ENCODE results near the gene PATZ1. TPM values are rescaled to one million over a fixed set of nuclear protein-coding genes. Genes with fewer than 3 reads are reported as not detected.

The PATZ1 gene
- total RNA-seq, 1 donor from 2014 or later = 37.4 TPM

GRCh38 chr22:31340765-31341247 is 5.3 kb downstream of the PATZ1 start:
- Mint-ChIP-seq H3K27ac (peak overlapping the region; percentile 30), H3K36me3 (ENCODE audit: low read depth) (peaks cover 78% of the 10 kb centered on the region), H3K4me3 (no peak overlapping the region), H3K27me3 (no peaks in the 10 kb centered on the region), H3K9me3 (no peaks in the 10 kb centered on the region), H3K4me1 (peaks cover 65% of the 10 kb centered on the region)
- ChIA-PET CTCF (no interaction called here), POLR2A (interaction anchor here (0.6 kb wide), 1 partner anchor 17 kb away, joined by 5 read pairs; no protein-coding TSS in a partner anchor)
- intact Hi-C loops (cut with micrococcal nuclease) = loop anchor here (10.0 kb wide), 1 partner anchor 1736 kb away; the partner anchor contains the start of gene NF2
- TF ChIP-seq CTCF (IDR thresholded peaks at IDR 0.05) = no peak
- ATAC-seq (ENCODE audit: low read depth) (no peak), DNase-seq (no peak)

DNA sequence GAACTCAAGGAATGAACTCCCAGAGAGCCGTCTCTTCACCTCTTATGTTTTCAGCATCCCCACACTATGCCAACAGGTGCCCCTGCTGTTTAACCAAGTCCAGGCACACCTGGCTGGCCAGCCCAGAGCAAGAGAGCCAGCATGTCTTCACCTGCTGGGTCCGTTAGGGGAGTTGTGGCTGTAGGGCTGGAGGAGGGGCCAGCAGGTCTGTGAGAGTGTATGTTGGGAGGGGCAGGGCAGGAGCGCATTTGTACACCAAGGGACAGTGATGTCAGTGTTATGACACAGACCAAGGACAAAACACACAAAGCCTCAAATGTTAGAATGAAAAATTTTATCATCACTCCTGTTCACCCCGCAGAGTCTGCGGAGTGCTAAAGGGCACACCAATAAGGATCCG is 5.8 kb downstream of the PATZ1 start:
- Mint-ChIP-seq H3K27me3 (no peaks in the 10 kb centered on the region), H3K9me3 (no peaks in the 10 kb centered on the region), H3K27ac (peak overlapping the region; percentile 30), H3K4me3 (no peak overlapping the region), H3K36me3 (ENCODE audit: low read depth) (peaks cover 82% of the 10 kb centered on the region), H3K4me1 (peaks cover 62% of the 10 kb centered on the region)
- no peak for DNase-seq
- no peak for ATAC-seq (ENCODE audit: low read depth)
- intact Hi-C loops (cut with micrococcal nuclease) = loop anchor here (10.0 kb wide), 1 partner anchor 1736 kb away; the partner anchor contains the start of gene NF2
- ChIA-PET POLR2A (interaction anchor here (0.6 to 1.0 kb wide), 2 partner anchors 17 to 49 kb away, joined by 4 to 5 read pairs; no protein-coding TSS in a partner anchor), CTCF (no interaction called here)
- no peak for TF ChIP-seq CTCF (IDR thresholded peaks at IDR 0.05)

- no peak for TF ChIP-seq CTCF (IDR thresholded peaks at IDR 0.05)
- no peaks in the 10 kb centered on the region for H3K27me3 Mint-ChIP-seq
- intact Hi-C loops (cut with micrococcal nuclease) = no loop called here
- ChIA-PET CTCF (no interaction called here), POLR2A (interaction anchor here (0.6 to 1.0 kb wide), 2 partner anchors 41 to 48 kb away, joined by 3 to 4 read pairs; no protein-coding TSS in a partner anchor)
- no peaks in the 10 kb centered on the region for H3K9me3 Mint-ChIP-seq
- H3K27ac Mint-ChIP-seq = peak overlapping the region; percentile 35
- peaks cover 85% of the 10 kb centered on the region for H3K36me3 Mint-ChIP-seq (ENCODE audit: low read depth)
- DNase-seq = no peak
- peaks cover 52% of the 10 kb centered on the region for H3K4me1 Mint-ChIP-seq
- H3K4me3 Mint-ChIP-seq = no peak overlapping the region
- no peak for ATAC-seq (ENCODE audit: low read depth)
Observed at GRCh38 chr22:31339148-31339832, 6.9 kb downstream of the PATZ1 start.

DNA sequence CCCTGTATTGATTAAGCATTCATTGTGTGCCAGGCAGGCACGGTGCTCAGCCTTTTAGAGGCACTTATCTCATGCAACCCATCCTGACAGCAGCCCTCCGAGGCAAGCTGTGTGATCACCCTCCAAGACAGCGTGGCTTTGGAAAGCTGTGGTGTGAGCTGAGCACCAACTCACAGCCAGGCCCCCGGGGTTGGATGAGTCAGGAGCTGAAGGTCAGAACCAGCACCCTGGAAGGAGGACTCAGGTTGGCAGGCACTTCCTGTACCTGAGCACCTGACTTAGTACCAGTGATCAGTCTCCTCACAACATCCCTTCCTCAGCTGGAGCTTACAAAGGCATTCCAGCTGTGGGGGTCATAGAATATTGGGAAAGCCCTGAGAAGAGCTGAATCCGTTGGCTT is 9.0 kb downstream of the PATZ1 start:
- DNase-seq (no peak), ATAC-seq (ENCODE audit: low read depth) (no peak)
- Mint-ChIP-seq H3K27ac (no peak overlapping the region), H3K4me3 (no peak overlapping the region), H3K27me3 (no peaks in the 10 kb centered on the region), H3K9me3 (no peaks in the 10 kb centered on the region), H3K4me1 (peaks cover 31% of the 10 kb centered on the region), H3K36me3 (ENCODE audit: low read depth) (peaks cover 89% of the 10 kb centered on the region)
- intact Hi-C loops (cut with micrococcal nuclease) = no loop called here
- CTCF ChIA-PET = no interaction called here
- POLR2A ChIA-PET = interaction anchor here (0.6 to 1.5 kb wide), 4 partner anchors 9 to 730 kb away, joined by 3 to 5 read pairs (median 4); partner anchors contain the start of genes PATZ1 and TCN2
- TF ChIP-seq CTCF (IDR thresholded peaks at IDR 0.05) = no peak

- ATAC-seq (ENCODE audit: low read depth) = no peak
- Mint-ChIP-seq H3K27ac (no peak overlapping the region), H3K27me3 (no peaks in the 10 kb centered on the region), H3K4me3 (no peak overlapping the region), H3K4me1 (peaks cover 9% of the 10 kb centered on the region), H3K9me3 (no peaks in the 10 kb centered on the region), H3K36me3 (ENCODE audit: low read depth) (peaks cover 89% of the 10 kb centered on the region)
- no peak for DNase-seq
- ChIA-PET POLR2A (no interaction called here), CTCF (no interaction called here)
- TF ChIP-seq CTCF (IDR thresholded peaks at IDR 0.05) = no peak
- intact Hi-C loops (cut with micrococcal nuclease) = no loop called here
Observed at GRCh38 chr22:31334329-31334728, 11.8 kb downstream of the PATZ1 start.
